Measurements from ENCODE around the gene ERC1.

Gene ERC1

DNA sequence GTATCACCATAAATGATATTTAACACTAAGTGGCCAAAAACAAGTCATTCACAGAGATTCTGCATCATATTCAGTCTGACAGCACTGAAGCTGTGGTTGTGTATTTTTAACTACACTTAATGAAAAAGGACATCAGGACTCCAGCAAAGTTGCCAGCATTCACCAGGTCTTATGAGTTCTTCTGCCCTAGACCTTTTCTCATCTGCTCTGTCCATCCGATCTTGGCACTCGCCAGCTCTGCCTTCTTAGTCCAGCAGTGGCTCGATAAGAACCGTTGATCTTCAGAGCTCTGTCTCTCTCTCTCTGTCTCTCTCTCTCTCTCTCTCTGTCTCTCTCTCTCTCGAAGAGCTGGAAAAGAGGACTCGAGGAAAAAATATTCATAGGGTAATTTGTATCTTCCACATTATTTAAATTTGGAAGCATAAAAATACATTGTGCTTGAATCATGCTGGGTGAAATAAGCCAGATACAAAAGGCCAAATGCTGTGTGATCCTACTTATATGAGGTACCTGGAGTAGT is 371.2 kb downstream of the ERC1 start:
- Histone ChIP-seq H3K9me2 (ENCODE audit: low read depth, low read length) (no peaks in the 10 kb centered on the region), H3K79me2 (ENCODE audit: insufficient read depth, low read length) (no peaks in the 10 kb centered on the region), H3K27ac (ENCODE audit: low read depth, low read length, poor library complexity, severe bottlenecking) (no peak overlapping the region), H4K20me1 (ENCODE audit: insufficient read depth, low read length) (no peaks in the 10 kb centered on the region), H3F3A (ENCODE audit: insufficient read depth, low read length) (no peaks in the 10 kb centered on the region), H3K9me3 (ENCODE audit: low read length) (no peaks in the 10 kb centered on the region), H3K4me3 (ENCODE audit: low read depth, low read length, poor library complexity, severe bottlenecking) (no peak overlapping the region), H3K4me1 (ENCODE audit: insufficient read depth, low read length, severe bottlenecking) (no peaks in the 10 kb centered on the region), H2AFZ (ENCODE audit: low read length) (no peak overlapping the region), H3K27me3 (ENCODE audit: insufficient read depth, low read length) (no peaks in the 10 kb centered on the region), H3K4me2 (ENCODE audit: low read length) (no peak overlapping the region), H3K9ac (ENCODE audit: low read length) (no peak overlapping the region), H3K36me3 (ENCODE audit: insufficient read depth, low read length) (peaks cover 4% of the 10 kb centered on the region; the same call in 1 of the 2 replicates)
- TF ChIP-seq CTCF (IDR thresholded peaks at IDR 0.05; ENCODE audit: low read length), result no peak
- no peak for TF ChIP-seq EZH2 (IDR thresholded peaks at IDR 0.05; ENCODE audit: borderline replicate concordance, low read length)

DNA sequence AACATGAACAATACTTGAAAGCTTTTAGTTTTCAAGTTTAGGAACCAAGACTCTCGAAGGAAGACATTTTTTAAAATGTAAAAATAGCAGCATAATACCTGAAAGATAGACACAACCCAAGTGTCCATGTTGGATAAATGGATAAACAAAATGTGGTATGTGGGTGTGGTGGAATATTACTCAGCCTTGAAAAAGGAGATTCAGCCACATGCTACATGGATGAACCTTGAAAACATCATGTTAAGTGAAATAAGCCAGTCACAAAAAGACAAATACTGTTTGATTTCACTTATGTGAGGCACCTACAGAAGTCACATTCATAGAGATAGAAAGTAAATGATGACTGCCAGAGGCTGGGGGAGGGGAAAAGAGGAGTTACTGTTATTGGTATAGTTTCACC is 374.7 kb downstream of the ERC1 start:
- Histone ChIP-seq H3K27ac (ENCODE audit: low read depth, low read length, poor library complexity, severe bottlenecking) (no peak overlapping the region), H3K9me3 (ENCODE audit: low read length) (no peaks in the 10 kb centered on the region), H3K9me2 (ENCODE audit: low read depth, low read length) (no peaks in the 10 kb centered on the region), H3F3A (ENCODE audit: insufficient read depth, low read length) (no peaks in the 10 kb centered on the region), H3K27me3 (ENCODE audit: insufficient read depth, low read length) (no peaks in the 10 kb centered on the region), H3K79me2 (ENCODE audit: insufficient read depth, low read length) (no peaks in the 10 kb centered on the region), H3K4me3 (ENCODE audit: low read depth, low read length, poor library complexity, severe bottlenecking) (no peak overlapping the region), H3K4me1 (ENCODE audit: insufficient read depth, low read length, severe bottlenecking) (no peaks in the 10 kb centered on the region), H2AFZ (ENCODE audit: low read length) (no peak overlapping the region), H4K20me1 (ENCODE audit: insufficient read depth, low read length) (no peaks in the 10 kb centered on the region), H3K9ac (ENCODE audit: low read length) (no peak overlapping the region), H3K4me2 (ENCODE audit: low read length) (no peak overlapping the region), H3K36me3 (ENCODE audit: insufficient read depth, low read length) (peaks cover 4% of the 10 kb centered on the region)
- TF ChIP-seq EZH2 (IDR thresholded peaks at IDR 0.05; ENCODE audit: borderline replicate concordance, low read length) (no peak), CTCF (IDR thresholded peaks at IDR 0.05; ENCODE audit: low read length) (no peak)

DNA sequence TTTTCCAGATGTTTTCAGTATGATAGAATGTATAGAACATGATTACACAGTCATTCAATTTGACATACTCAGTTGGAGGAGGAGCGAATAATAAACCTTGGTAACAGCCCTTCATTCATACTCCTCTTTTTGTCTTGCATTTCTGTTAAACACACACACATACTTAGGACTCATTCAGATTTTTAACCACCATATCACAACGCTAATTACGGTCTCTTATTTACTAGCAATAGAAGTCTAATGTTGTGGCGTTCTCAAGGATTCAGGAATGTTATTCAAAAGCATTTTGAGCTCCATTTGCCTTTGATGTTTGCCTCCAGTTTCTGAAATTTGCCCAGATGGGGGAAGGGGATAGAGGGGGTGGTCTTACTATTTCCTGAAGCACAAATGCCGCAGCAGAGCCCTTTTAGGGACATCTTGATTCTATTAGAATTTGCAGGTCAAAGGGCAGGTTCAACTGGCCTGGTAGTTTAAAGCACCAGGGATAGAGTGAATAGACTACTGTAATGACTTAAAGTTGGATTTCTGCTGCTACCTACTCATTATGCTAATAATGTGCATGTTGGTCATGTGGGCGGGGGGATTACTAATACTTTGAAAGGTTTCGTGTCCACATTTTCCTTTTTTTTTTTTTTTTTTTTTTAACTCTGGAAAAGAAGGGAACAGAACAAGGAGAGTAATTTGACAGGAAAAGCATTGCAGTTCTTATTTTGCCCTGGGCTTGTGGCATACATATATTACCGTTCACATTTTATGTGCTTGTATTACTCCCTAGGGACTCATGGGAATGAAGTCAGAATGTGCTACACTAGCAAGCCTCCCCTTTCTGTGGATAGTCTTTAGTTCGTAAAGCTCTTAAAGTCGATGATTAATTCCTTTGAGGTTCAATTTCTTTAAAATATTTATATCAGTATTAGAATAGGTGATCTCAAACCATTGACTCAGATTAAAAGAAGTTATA is 376.6 kb downstream of the ERC1 start:
- no peak for TF ChIP-seq EZH2 (IDR thresholded peaks at IDR 0.05; ENCODE audit: borderline replicate concordance, low read length)
- no peak for TF ChIP-seq CTCF (IDR thresholded peaks at IDR 0.05; ENCODE audit: low read length)
- no peaks in the 10 kb centered on the region for H3K9me3 ChIP-seq (ENCODE audit: low read length)
- H3K4me3 ChIP-seq (ENCODE audit: low read depth, low read length, poor library complexity, severe bottlenecking), result no peak overlapping the region
- H3K4me2 ChIP-seq (ENCODE audit: low read length), result no peak overlapping the region
- no peaks in the 10 kb centered on the region for H3F3A ChIP-seq (ENCODE audit: insufficient read depth, low read length)
- peaks cover 20% of the 10 kb centered on the region for H3K36me3 ChIP-seq (ENCODE audit: insufficient read depth, low read length)
- no peaks in the 10 kb centered on the region for H3K9me2 ChIP-seq (ENCODE audit: low read depth, low read length)
- H2AFZ ChIP-seq (ENCODE audit: low read length), result no peak overlapping the region
- H3K27me3 ChIP-seq (ENCODE audit: insufficient read depth, low read length), result no peaks in the 10 kb centered on the region
- H3K27ac ChIP-seq (ENCODE audit: low read depth, low read length, poor library complexity, severe bottlenecking), result no peak overlapping the region
- H3K9ac ChIP-seq (ENCODE audit: low read length), result no peak overlapping the region
- no peaks in the 10 kb centered on the region for H3K4me1 ChIP-seq (ENCODE audit: insufficient read depth, low read length, severe bottlenecking)
- H3K79me2 ChIP-seq (ENCODE audit: insufficient read depth, low read length), result no peaks in the 10 kb centered on the region
- no peaks in the 10 kb centered on the region for H4K20me1 ChIP-seq (ENCODE audit: insufficient read depth, low read length)

Data from OCI-LY1 (cell line).